GM23338 (cell line): ENCODE data around the gene AKTIP.
"Not testable (repeated sequence)": the region's sequence is repeated elsewhere in the genome, so short reads cannot be mapped to it uniquely, and the experiment has no call there.

Source experiments
- CREB1 ChIP-seq: fragments of 250-450 bp; sonication (Bioruptor Pico); IDR thresholded peaks from 2 replicates; pipeline ENCODE4 v1.5.0; 2020; ENCODE audit warnings: low read depth, mild to moderate bottlenecking, moderate library complexity
- EZH2 ChIP-seq: fragments of 200-600 bp; sonication (generic); IDR thresholded peaks from one replicate; pipeline ENCODE4 v1.8.0; 2017; ENCODE audit warnings: antibody characterized with exemption, mild to moderate bottlenecking, low read depth; ENCODE audit not compliant: unreplicated experiment
- EZH2phosphoT487 ChIP-seq: fragments of 200-600 bp; sonication (generic); IDR thresholded peaks from one replicate; pipeline ENCODE4 v1.8.1; 2018; ENCODE audit warnings: antibody characterized with exemption; ENCODE audit not compliant: unreplicated experiment
- JUNB ChIP-seq: IDR thresholded peaks from one replicate; pipeline ENCODE4 v1.6.1; 2016; ENCODE audit warnings: antibody characterized with exemption; ENCODE audit not compliant: unreplicated experiment
- NANOG ChIP-seq: IDR thresholded peaks from 2 replicates; pipeline ENCODE4 v1.6.1; 2016; ENCODE audit warnings: antibody characterized with exemption, borderline replicate concordance
- POLR2AphosphoS5 ChIP-seq: IDR thresholded peaks from 2 replicates; pipeline ENCODE4 v1.6.1; 2016; ENCODE audit warnings: antibody characterized with exemption, low read depth
- STAT1 ChIP-seq: IDR thresholded peaks from one replicate; pipeline ENCODE4 v1.6.1; 2016; ENCODE audit warnings: antibody characterized with exemption; ENCODE audit not compliant: unreplicated experiment
- ZNF331 ChIP-seq: fragments of 250-450 bp; sonication (Bioruptor Pico); IDR thresholded peaks from 2 replicates; pipeline ENCODE4 v1.5.0; 2020; ENCODE audit warnings: low read depth, mild to moderate bottlenecking, moderate library complexity
- TF ChIP-seq, protein P1 (sequence below), 2 experiments: fragments of 200-600 bp in 1 of 2; sonication (generic) in 1 of 2; conservative IDR thresholded peaks; 2 replicates each; pipeline versions ENCODE4 v1.5.1 to v1.6.1; 2016 to 2017; ENCODE audit warnings: antibody characterized with exemption in 2 of 2, low read depth in 2 of 2, mild to moderate bottlenecking in 2 of 2, moderate library complexity in 1 of 2
- TF ChIP-seq, protein P2 (sequence below): IDR thresholded peaks from one replicate; pipeline ENCODE4 v1.6.1; 2018; ENCODE audit warnings: antibody characterized with exemption; ENCODE audit not compliant: unreplicated experiment
- TF ChIP-seq, protein P3 (sequence below): IDR thresholded peaks from 2 replicates; pipeline ENCODE4 v1.6.1; 2016; ENCODE audit warnings: antibody characterized with exemption
- TF ChIP-seq, protein P4 (sequence below): fragments of 250-450 bp; sonication (Bioruptor Pico); IDR thresholded peaks from 2 replicates; pipeline ENCODE4 v1.5.0; 2020; ENCODE audit warnings: mild to moderate bottlenecking, moderate library complexity

DNA sequence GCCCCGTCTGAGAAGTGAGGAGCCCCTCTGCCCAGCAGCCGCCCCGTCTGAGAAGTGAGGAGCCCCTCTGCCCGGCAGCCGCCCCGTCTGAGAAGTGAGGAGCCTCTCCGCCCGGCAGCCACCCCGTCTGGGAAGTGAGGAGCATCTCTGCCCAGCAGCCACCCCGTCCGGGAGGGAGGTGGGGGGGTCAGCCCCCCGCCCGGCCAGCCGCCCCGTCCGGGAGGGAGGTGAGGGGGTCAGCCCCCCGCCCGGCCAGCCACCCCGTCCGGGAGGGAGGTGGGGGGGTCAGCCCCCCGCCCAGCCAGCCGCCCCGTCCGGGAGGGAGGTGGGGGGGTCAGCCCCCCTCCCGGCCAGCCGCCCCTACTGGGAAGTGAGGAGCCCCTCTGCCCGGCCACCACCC is 36.3 kb upstream of the AKTIP start:
- TF ChIP-seq, protein P1, sequence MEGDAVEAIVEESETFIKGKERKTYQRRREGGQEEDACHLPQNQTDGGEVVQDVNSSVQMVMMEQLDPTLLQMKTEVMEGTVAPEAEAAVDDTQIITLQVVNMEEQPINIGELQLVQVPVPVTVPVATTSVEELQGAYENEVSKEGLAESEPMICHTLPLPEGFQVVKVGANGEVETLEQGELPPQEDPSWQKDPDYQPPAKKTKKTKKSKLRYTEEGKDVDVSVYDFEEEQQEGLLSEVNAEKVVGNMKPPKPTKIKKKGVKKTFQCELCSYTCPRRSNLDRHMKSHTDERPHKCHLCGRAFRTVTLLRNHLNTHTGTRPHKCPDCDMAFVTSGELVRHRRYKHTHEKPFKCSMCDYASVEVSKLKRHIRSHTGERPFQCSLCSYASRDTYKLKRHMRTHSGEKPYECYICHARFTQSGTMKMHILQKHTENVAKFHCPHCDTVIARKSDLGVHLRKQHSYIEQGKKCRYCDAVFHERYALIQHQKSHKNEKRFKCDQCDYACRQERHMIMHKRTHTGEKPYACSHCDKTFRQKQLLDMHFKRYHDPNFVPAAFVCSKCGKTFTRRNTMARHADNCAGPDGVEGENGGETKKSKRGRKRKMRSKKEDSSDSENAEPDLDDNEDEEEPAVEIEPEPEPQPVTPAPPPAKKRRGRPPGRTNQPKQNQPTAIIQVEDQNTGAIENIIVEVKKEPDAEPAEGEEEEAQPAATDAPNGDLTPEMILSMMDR (conservative IDR thresholded peaks at IDR 0.05; ENCODE audit: low read depth in 2 of 2), result not testable (repeated sequence)
- TF ChIP-seq EZH2; POLR2AphosphoS5; CREB1; EZH2phosphoT487; JUNB; NANOG; ZNF331 (CRISPR knock-in tag); STAT1: not testable (repeated sequence)
- TF ChIP-seq, protein P2, sequence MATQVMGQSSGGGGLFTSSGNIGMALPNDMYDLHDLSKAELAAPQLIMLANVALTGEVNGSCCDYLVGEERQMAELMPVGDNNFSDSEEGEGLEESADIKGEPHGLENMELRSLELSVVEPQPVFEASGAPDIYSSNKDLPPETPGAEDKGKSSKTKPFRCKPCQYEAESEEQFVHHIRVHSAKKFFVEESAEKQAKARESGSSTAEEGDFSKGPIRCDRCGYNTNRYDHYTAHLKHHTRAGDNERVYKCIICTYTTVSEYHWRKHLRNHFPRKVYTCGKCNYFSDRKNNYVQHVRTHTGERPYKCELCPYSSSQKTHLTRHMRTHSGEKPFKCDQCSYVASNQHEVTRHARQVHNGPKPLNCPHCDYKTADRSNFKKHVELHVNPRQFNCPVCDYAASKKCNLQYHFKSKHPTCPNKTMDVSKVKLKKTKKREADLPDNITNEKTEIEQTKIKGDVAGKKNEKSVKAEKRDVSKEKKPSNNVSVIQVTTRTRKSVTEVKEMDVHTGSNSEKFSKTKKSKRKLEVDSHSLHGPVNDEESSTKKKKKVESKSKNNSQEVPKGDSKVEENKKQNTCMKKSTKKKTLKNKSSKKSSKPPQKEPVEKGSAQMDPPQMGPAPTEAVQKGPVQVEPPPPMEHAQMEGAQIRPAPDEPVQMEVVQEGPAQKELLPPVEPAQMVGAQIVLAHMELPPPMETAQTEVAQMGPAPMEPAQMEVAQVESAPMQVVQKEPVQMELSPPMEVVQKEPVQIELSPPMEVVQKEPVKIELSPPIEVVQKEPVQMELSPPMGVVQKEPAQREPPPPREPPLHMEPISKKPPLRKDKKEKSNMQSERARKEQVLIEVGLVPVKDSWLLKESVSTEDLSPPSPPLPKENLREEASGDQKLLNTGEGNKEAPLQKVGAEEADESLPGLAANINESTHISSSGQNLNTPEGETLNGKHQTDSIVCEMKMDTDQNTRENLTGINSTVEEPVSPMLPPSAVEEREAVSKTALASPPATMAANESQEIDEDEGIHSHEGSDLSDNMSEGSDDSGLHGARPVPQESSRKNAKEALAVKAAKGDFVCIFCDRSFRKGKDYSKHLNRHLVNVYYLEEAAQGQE, result not testable (repeated sequence)
- TF ChIP-seq, protein P3, sequence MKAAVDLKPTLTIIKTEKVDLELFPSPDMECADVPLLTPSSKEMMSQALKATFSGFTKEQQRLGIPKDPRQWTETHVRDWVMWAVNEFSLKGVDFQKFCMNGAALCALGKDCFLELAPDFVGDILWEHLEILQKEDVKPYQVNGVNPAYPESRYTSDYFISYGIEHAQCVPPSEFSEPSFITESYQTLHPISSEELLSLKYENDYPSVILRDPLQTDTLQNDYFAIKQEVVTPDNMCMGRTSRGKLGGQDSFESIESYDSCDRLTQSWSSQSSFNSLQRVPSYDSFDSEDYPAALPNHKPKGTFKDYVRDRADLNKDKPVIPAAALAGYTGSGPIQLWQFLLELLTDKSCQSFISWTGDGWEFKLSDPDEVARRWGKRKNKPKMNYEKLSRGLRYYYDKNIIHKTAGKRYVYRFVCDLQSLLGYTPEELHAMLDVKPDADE, result not testable (repeated sequence)
- TF ChIP-seq, protein P4, sequence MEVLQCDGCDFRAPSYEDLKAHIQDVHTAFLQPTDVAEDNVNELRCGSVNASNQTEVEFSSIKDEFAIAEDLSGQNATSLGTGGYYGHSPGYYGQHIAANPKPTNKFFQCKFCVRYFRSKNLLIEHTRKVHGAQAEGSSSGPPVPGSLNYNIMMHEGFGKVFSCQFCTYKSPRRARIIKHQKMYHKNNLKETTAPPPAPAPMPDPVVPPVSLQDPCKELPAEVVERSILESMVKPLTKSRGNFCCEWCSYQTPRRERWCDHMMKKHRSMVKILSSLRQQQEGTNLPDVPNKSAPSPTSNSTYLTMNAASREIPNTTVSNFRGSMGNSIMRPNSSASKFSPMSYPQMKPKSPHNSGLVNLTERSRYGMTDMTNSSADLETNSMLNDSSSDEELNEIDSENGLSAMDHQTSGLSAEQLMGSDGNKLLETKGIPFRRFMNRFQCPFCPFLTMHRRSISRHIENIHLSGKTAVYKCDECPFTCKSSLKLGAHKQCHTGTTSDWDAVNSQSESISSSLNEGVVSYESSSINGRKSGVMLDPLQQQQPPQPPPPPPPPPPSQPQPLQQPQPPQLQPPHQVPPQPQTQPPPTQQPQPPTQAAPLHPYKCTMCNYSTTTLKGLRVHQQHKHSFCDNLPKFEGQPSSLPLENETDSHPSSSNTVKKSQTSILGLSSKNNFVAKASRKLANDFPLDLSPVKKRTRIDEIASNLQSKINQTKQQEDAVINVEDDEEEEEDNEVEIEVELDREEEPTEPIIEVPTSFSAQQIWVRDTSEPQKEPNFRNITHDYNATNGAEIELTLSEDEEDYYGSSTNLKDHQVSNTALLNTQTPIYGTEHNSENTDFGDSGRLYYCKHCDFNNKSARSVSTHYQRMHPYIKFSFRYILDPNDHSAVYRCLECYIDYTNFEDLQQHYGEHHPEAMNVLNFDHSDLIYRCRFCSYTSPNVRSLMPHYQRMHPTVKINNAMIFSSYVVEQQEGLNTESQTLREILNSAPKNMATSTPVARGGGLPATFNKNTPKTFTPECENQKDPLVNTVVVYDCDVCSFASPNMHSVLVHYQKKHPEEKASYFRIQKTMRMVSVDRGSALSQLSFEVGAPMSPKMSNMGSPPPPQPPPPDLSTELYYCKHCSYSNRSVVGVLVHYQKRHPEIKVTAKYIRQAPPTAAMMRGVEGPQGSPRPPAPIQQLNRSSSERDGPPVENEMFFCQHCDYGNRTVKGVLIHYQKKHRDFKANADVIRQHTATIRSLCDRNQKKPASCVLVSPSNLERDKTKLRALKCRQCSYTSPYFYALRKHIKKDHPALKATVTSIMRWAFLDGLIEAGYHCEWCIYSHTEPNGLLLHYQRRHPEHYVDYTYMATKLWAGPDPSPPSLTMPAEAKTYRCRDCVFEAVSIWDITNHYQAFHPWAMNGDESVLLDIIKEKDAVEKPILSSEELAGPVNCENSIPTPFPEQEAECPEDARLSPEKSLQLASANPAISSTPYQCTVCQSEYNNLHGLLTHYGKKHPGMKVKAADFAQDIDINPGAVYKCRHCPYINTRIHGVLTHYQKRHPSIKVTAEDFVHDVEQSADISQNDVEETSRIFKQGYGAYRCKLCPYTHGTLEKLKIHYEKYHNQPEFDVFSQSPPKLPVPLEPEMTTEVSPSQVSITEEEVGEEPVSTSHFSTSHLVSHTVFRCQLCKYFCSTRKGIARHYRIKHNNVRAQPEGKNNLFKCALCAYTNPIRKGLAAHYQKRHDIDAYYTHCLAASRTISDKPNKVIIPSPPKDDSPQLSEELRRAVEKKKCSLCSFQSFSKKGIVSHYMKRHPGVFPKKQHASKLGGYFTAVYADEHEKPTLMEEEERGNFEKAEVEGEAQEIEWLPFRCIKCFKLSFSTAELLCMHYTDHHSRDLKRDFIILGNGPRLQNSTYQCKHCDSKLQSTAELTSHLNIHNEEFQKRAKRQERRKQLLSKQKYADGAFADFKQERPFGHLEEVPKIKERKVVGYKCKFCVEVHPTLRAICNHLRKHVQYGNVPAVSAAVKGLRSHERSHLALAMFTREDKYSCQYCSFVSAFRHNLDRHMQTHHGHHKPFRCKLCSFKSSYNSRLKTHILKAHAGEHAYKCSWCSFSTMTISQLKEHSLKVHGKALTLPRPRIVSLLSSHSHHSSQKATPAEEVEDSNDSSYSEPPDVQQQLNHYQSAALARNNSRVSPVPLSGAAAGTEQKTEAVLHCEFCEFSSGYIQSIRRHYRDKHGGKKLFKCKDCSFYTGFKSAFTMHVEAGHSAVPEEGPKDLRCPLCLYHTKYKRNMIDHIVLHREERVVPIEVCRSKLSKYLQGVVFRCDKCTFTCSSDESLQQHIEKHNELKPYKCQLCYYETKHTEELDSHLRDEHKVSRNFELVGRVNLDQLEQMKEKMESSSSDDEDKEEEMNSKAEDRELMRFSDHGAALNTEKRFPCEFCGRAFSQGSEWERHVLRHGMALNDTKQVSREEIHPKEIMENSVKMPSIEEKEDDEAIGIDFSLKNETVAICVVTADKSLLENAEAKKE (CRISPR knock-in tag), result not testable (repeated sequence)
